OCI-LY7 (cell line): Measurements from ENCODE around the gene TMPRSS9. TPM values are rescaled to one million over a fixed set of nuclear protein-coding genes. Genes with fewer than 3 reads are reported as not detected.

Experiments
- BruUV-seq: library from RNA; stranded (reverse); fragments of 400-500 nt; replicated peaks from 2 replicates; lab custom pipeline; 2021; lab: Mats Ljungman, UMichigan
- CTCF ChIA-PET: fragments of 300-600 bp; sonication (Branson Sonifier 250); formaldehyde crosslinking; loops from one replicate; lab custom pipeline; 2022; ENCODE audit warnings: antibody characterized with exemption; ENCODE audit not compliant: unreplicated experiment; lab: Charles Lee
- POLR2A ChIA-PET: fragments of 300-600 bp; sonication (Branson Sonifier 250); formaldehyde crosslinking; loops from one replicate; lab custom pipeline; 2022; ENCODE audit warnings: antibody characterized with exemption; lab: Charles Lee
- DNase-seq: peaks from one replicate; pipeline ENCODE4 v3.0.0-alpha.2; 2015; ENCODE audit warnings: low spot score
- H2AFZ ChIP-seq: fragments of 200-600 bp; sonication (generic), shearing (Covaris generic); 2 replicates; pipeline ENCODE4 v1.6.1; 2014; ENCODE audit warnings: mild to moderate bottlenecking, antibody characterized with exemption, low read length, moderate library complexity
- H3K27ac ChIP-seq: fragments of 200-600 bp; sonication (generic); 2 replicates; pipeline ENCODE4 v1.5.1; 2014; ENCODE audit warnings: mixed run types, low read depth, mild to moderate bottlenecking, moderate library complexity, low read length, inconsistent platforms; ENCODE audit not compliant: poor library complexity, severe bottlenecking
- H3K36me3 ChIP-seq: fragments of 200-600 bp; sonication (generic); 2 replicates; pipeline ENCODE4 v1.6.1; 2014; ENCODE audit warnings: mild to moderate bottlenecking, antibody characterized with exemption, low read length, moderate library complexity, mixed read lengths; ENCODE audit not compliant: insufficient read depth
- H3K4me1 ChIP-seq: fragments of 200-600 bp; sonication (generic); 2 replicates; pipeline ENCODE4 v1.5.1; 2014; ENCODE audit warnings: mild to moderate bottlenecking, low read length; ENCODE audit not compliant: insufficient read depth, poor library complexity, severe bottlenecking
- H3K4me2 ChIP-seq: fragments of 200-600 bp; sonication (generic); 2 replicates; pipeline ENCODE4 v1.6.1; 2014; ENCODE audit warnings: mild to moderate bottlenecking, low read length
- H3K4me3 ChIP-seq: fragments of 200-600 bp; sonication (generic); 2 replicates; pipeline ENCODE4 v1.5.1; 2014; ENCODE audit warnings: mild to moderate bottlenecking, low read depth, low read length; ENCODE audit not compliant: poor library complexity, severe bottlenecking
- H3K79me2 ChIP-seq: fragments of 200-600 bp; sonication (generic); 2 replicates; pipeline ENCODE4 v1.6.1; 2016; ENCODE audit warnings: low read depth, mild to moderate bottlenecking, low read length, moderate library complexity, mixed read lengths; ENCODE audit not compliant: insufficient read depth
- H3K9me2 ChIP-seq: fragments of 200-600 bp; sonication (generic); 2 replicates; pipeline ENCODE4 v1.6.1; 2016; ENCODE audit warnings: mild to moderate bottlenecking, low read length, mixed read lengths; ENCODE audit not compliant: insufficient read depth
- H3K9me3 ChIP-seq: fragments of 200-600 bp; sonication (generic); 2 replicates; pipeline ENCODE4 v1.6.1; 2014; ENCODE audit warnings: mild to moderate bottlenecking, mixed run types, low read length, mixed read lengths
- H4K20me1 ChIP-seq: fragments of 200-600 bp; sonication (generic); 2 replicates; pipeline ENCODE4 v1.6.1; 2014; ENCODE audit warnings: mild to moderate bottlenecking, antibody characterized with exemption, low read length, moderate library complexity, mixed read lengths; ENCODE audit not compliant: insufficient read depth
- EZH2phosphoT487 ChIP-seq: fragments of 200-600 bp; sonication (generic); IDR thresholded peaks from 2 replicates; pipeline ENCODE4 v1.6.1; 2018; ENCODE audit warnings: low read depth, borderline replicate concordance, mild to moderate bottlenecking, mixed run types, antibody characterized with exemption, low read length, moderate library complexity, mixed read lengths
- intact Hi-C: fragments of 100-400 bp; cut with micrococcal nuclease; formaldehyde crosslinking; loops from one replicate; pipeline ENCODE4 v1.10.0; 2022; ENCODE audit not compliant: unreplicated experiment
- total RNA-seq, 2 experiments: library from RNA; depleted of rRNA in 1 of 2; stranded (reverse); fragments of >200 nt in 1 of 2; shearing (Covaris generic) in 1 of 2; gene quantifications; 2 replicates each; pipeline ENCODE4 v1.2.3, GENCODE V29; 2014 to 2022
- TF ChIP-seq, protein P1 (sequence below): fragments of 200-600 bp; sonication (generic); conservative IDR thresholded peaks from 2 replicates; pipeline ENCODE4 v1.5.1; 2014; ENCODE audit warnings: mild to moderate bottlenecking, antibody characterized with exemption, low read length, moderate library complexity, mixed read lengths

Gene TMPRSS9
- total RNA-seq, 2 experiments from 2014 or later, result 0.44 TPM; not detected in 1

DNA sequence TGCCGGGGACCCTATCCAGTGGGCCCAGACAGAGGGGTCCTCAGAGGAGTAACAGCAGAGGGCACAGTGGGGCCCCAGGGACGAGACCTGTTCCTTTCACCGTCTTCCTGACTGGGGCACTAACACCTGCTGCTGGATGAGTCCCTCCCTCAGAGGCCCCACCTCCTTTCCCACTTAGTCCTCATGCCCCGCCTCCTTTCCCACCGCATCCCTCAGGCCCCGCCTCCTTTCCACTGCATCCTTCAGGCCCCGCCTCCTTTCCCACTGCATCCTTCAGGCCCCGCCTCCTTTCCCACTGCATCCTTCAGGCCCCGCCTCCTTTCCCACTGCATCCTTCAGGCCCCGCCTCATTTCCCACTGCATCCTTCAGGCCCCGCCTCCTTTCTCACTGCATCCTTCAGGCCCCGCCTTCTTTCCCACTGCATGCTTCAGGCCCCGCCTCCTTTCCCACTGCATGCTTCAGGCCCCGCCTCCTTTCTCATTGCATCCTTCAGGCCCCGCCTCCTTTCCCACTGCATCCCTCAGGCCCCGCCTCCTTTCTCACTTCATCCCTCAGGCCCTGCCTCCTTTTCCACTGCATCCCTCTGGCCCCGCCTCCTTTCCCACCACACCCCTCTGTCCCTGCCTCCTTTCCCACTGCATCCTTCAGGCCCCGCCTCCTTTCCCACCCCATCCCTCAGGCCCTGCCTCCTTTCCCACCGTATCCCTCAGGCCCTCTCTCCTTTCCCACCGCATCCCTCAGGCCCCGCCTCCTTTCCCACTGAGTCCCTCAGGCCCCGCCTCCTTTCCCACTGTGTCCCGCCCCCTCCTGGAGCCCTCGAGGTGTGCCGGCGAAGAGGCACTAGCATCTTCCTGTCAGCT lies 24.8 kb upstream of the TMPRSS9 start:
- Histone ChIP-seq H3K4me3 (no peak overlapping the region), H3K4me1 (peaks cover 40% of the 10 kb centered on the region), H3K36me3 (peaks cover 38% of the 10 kb centered on the region), H3K27ac (no peak overlapping the region), H3K9me3 (peaks cover 5% of the 10 kb centered on the region; the same call in 1 of the 2 replicates), H3K9me2 (no peaks in the 10 kb centered on the region), H3K79me2 (peaks cover 39% of the 10 kb centered on the region), H4K20me1 (no peaks in the 10 kb centered on the region), H2AFZ (no peak overlapping the region), H3K4me2 (no peak overlapping the region)
- no TSS peak for BruUV-seq
- intact Hi-C loops, result loop anchor here (5.0 kb wide), 1 partner anchor 292 kb away; no protein-coding TSS in a partner anchor
- ChIA-PET CTCF (no interaction called here), POLR2A (no interaction called here)
- TF ChIP-seq EZH2phosphoT487, result no peak
- TF ChIP-seq, protein P1, sequence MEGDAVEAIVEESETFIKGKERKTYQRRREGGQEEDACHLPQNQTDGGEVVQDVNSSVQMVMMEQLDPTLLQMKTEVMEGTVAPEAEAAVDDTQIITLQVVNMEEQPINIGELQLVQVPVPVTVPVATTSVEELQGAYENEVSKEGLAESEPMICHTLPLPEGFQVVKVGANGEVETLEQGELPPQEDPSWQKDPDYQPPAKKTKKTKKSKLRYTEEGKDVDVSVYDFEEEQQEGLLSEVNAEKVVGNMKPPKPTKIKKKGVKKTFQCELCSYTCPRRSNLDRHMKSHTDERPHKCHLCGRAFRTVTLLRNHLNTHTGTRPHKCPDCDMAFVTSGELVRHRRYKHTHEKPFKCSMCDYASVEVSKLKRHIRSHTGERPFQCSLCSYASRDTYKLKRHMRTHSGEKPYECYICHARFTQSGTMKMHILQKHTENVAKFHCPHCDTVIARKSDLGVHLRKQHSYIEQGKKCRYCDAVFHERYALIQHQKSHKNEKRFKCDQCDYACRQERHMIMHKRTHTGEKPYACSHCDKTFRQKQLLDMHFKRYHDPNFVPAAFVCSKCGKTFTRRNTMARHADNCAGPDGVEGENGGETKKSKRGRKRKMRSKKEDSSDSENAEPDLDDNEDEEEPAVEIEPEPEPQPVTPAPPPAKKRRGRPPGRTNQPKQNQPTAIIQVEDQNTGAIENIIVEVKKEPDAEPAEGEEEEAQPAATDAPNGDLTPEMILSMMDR, result no peak
- DNase-seq, result no peak

DNA sequence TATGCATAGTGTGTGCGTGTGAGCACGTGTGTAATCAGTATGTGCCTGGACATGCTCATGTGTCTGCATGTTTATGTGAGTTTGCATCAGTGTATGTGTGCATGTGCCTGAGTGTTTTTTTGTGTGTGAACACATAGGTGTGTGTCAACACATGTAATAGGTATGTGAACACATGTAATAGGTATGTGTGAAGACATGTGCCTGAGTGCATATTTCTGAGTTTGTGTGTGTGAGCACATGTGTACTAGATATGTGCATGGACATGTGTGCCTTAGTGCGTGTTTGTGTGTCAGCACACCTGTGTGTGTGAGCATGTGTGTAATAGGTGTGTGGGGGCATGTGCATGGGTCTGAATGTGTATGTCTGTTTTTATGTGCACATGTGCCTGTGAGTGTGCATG lies 24.2 kb upstream of the TMPRSS9 start:
- H3K27ac ChIP-seq, result no peak overlapping the region
- POLR2A ChIA-PET, result no interaction called here
- no peak overlapping the region for H2AFZ ChIP-seq
- no peaks in the 10 kb centered on the region for H3K9me2 ChIP-seq
- no peak overlapping the region for H3K4me3 ChIP-seq
- peaks cover 5% of the 10 kb centered on the region; the same call in 1 of the 2 replicates for H3K9me3 ChIP-seq
- no peak overlapping the region for H3K4me2 ChIP-seq
- H4K20me1 ChIP-seq, result no peaks in the 10 kb centered on the region
- no peak for DNase-seq
- intact Hi-C loops, result no loop called here
- H3K36me3 ChIP-seq, result peaks cover 41% of the 10 kb centered on the region
- TF ChIP-seq, protein P1, result no peak
- no peak for TF ChIP-seq EZH2phosphoT487
- peaks cover 32% of the 10 kb centered on the region for H3K79me2 ChIP-seq
- CTCF ChIA-PET, result no interaction called here
- BruUV-seq, result no TSS peak
- peaks cover 34% of the 10 kb centered on the region for H3K4me1 ChIP-seq
